ENCODE measurements around the gene BCL2L14. TPM values are rescaled to one million over a fixed set of nuclear protein-coding genes. Genes with fewer than 3 reads are reported as not detected.

BCL2L14 gene
- total and polyA plus RNA-seq, 2 experiments from 2014 or later, result not detected

DNA sequence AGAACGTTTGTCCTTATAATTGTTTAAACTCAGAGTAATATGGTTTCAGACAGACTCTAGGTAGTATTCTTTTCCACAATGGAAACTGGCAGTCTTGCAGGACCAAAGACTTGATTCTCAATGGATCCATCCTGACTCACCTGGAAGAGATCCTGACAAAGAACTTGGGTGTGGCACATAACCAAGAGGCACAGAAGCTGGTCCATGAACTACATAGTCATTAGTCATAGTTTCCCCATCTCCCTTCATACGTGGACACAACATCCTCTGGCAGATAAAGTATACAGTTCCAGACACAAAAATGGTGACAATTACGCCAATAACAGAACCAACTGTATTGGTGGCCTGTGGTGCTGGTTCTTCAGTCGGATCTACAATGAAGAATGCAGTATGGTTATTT, 55.8 kb downstream of the BCL2L14 start:
- H3K27me3 ChIP-seq, result peaks cover 15% of the 10 kb centered on the region
- peaks cover 36% of the 10 kb centered on the region for H3K36me3 ChIP-seq
- DNase-seq (ENCODE audit: low read depth in 1 of 2, low spot score in 1 of 2), result no peak
- H3K9me3 ChIP-seq (ENCODE audit: low read depth), result no peaks in the 10 kb centered on the region
- H3K27ac ChIP-seq, result no peak overlapping the region
- TF ChIP-seq, protein P1, sequence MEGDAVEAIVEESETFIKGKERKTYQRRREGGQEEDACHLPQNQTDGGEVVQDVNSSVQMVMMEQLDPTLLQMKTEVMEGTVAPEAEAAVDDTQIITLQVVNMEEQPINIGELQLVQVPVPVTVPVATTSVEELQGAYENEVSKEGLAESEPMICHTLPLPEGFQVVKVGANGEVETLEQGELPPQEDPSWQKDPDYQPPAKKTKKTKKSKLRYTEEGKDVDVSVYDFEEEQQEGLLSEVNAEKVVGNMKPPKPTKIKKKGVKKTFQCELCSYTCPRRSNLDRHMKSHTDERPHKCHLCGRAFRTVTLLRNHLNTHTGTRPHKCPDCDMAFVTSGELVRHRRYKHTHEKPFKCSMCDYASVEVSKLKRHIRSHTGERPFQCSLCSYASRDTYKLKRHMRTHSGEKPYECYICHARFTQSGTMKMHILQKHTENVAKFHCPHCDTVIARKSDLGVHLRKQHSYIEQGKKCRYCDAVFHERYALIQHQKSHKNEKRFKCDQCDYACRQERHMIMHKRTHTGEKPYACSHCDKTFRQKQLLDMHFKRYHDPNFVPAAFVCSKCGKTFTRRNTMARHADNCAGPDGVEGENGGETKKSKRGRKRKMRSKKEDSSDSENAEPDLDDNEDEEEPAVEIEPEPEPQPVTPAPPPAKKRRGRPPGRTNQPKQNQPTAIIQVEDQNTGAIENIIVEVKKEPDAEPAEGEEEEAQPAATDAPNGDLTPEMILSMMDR (IDR thresholded peaks at IDR 0.05; ENCODE audit: low read depth, low read length), result no peak
- no peak overlapping the region for H3K4me3 ChIP-seq
- peaks cover 9% of the 10 kb centered on the region for H3K4me1 ChIP-seq (ENCODE audit: low read depth)

DNA sequence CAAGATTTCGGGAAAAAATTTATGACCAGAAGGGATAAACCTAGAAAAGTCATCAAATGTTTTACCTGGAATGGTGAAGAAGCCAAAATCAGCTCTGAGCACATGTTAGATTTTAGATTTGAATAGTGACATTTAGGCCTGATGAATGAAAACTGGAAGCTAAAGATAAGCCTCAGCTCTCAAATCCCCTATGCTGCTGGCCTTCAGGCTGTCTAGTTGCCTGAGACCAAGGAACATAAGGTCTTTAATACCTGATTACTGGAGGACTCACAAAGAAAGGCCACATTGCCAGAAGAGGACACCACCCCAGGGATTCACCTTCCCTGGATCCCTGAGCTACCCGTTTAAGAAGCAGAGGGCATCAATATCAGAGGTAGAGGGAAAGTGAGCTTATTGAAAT, 56.6 kb downstream of the BCL2L14 start:
- Histone ChIP-seq H3K27me3 (peaks cover 15% of the 10 kb centered on the region), H3K4me3 (no peak overlapping the region), H3K9me3 (ENCODE audit: low read depth) (no peaks in the 10 kb centered on the region), H3K4me1 (ENCODE audit: low read depth) (peaks cover 9% of the 10 kb centered on the region), H3K27ac (no peak overlapping the region), H3K36me3 (peaks cover 38% of the 10 kb centered on the region)
- TF ChIP-seq, protein P1 (IDR thresholded peaks at IDR 0.05; ENCODE audit: low read depth, low read length), result no peak
- DNase-seq (ENCODE audit: low read depth in 1 of 2, low spot score in 1 of 2), result no peak

DNA sequence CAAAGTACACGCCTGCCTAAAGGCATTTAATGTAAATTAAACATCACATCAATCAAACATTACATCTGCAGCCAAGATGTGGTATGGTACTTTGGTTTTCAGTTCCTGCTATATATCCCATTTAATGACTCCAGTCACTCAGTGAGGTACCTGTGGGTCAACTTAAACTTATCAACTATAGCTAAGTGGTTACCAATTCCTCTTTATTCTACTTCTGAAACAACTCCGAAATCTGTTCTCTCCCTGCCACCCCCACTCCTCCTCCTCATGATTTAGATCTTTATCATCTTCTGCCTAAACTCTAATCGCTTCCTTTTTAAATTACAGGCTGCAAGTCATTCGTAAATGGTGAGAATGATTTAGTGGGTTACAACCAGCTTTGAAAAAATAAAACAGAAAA, 57.9 kb downstream of the BCL2L14 start:
- no peak overlapping the region for H3K4me3 ChIP-seq
- peaks cover 15% of the 10 kb centered on the region for H3K27me3 ChIP-seq
- DNase-seq (ENCODE audit: low read depth in 1 of 2, low spot score in 1 of 2), result no peak
- TF ChIP-seq, protein P1 (IDR thresholded peaks at IDR 0.05; ENCODE audit: low read depth, low read length), result no peak
- H3K4me1 ChIP-seq (ENCODE audit: low read depth), result peaks cover 3% of the 10 kb centered on the region
- peaks cover 38% of the 10 kb centered on the region for H3K36me3 ChIP-seq
- no peaks in the 10 kb centered on the region for H3K9me3 ChIP-seq (ENCODE audit: low read depth)
- no peak overlapping the region for H3K27ac ChIP-seq

DNA sequence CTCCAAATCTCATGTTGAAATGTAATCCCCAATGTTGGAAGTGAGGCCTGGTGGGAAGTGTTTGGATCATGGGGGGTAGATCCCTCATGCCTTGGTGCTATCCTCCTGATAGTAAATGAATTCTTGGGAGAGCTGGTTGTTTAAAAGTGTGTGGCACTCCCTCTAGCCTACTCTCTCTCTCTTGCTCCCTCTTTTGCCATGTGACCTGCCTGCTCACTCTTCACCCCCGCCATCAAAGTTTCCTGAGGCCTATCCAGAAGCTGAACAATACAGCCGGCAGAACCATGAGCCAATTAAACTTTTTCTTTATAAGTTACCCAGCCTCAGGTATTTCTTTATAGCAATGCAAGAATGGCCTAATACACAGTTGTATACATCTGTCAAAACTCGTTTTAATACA, 62.5 kb downstream of the BCL2L14 start:
- Histone ChIP-seq H3K27ac (no peak overlapping the region), H3K9me3 (ENCODE audit: low read depth) (no peaks in the 10 kb centered on the region), H3K36me3 (peaks cover 26% of the 10 kb centered on the region), H3K27me3 (peaks cover 2% of the 10 kb centered on the region), H3K4me3 (no peak overlapping the region), H3K4me1 (ENCODE audit: low read depth) (no peaks in the 10 kb centered on the region)
- TF ChIP-seq, protein P1 (IDR thresholded peaks at IDR 0.05; ENCODE audit: low read depth, low read length), result no peak
- peak in 1 of 2 donors; percentile 3 for DNase-seq (ENCODE audit: low read depth in 1 of 2, low spot score in 1 of 2)

DNA sequence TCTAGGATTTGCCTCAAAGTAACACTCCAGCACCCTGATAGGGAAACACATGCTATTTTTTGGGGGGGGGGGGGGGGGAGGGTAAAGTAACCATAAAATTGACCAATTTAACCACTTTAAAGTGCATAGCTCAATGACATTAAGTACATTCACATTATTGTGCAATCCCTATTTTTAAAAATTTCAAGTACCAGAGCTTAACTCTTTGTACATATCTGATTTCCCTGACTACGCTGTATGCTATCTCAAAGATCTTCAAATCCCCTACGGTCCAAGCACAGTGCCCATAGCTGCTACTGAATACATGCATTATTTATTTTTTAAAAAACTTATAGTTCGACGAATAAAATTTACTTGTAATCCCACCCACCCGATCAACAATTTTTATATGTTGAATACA, 63.0 kb downstream of the BCL2L14 start:
- no peak overlapping the region for H3K4me3 ChIP-seq
- no peak overlapping the region for H3K27ac ChIP-seq
- H3K9me3 ChIP-seq (ENCODE audit: low read depth), result no peaks in the 10 kb centered on the region
- H3K27me3 ChIP-seq, result no peaks in the 10 kb centered on the region
- H3K4me1 ChIP-seq (ENCODE audit: low read depth), result no peaks in the 10 kb centered on the region
- TF ChIP-seq, protein P1 (IDR thresholded peaks at IDR 0.05; ENCODE audit: low read depth, low read length), result no peak
- no peak for DNase-seq (ENCODE audit: low read depth in 1 of 2, low spot score in 1 of 2)
- H3K36me3 ChIP-seq, result peaks cover 29% of the 10 kb centered on the region
